Retina (tissue), 1 donor: Measurements from ENCODE around the gene TTC31.
"Not testable (repeated sequence)": the region's sequence is repeated elsewhere in the genome, so short reads cannot be mapped to it uniquely, and the experiment has no call there.

ENCODE experiments used
- DNase-seq: peaks from one replicate; pipeline ENCODE4 v3.0.0-alpha.2; 2016

The TTC31 gene

DNA sequence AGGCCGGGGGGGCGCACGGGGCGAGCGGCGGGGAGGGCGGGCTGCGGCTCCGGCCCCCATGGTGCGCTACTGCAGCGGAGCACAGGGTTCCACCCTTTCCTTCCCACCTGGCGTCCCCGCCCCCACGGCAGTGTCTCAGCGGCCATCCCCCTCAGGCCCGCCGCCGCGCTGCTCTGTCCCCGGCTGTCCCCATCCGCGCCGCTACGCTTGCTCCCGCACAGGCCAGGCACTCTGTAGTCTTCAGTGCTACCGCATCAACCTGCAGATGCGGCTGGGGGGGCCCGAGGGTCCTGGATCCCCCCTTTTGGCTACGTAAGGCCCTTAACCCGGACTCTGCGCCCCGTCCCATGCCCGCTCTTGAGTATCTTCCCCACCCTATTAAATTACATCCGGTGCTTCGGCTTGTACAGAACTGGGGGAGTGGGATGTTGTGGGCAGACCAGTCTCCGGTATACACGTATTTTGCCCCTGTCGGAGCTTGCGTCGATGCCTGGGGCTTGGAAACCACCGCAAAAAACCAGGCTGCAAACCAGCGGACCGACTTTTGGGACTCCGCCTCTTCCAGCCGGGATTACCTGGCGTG, 25.2 kb upstream of the TTC31 start:
- no peak for DNase-seq

DNA sequence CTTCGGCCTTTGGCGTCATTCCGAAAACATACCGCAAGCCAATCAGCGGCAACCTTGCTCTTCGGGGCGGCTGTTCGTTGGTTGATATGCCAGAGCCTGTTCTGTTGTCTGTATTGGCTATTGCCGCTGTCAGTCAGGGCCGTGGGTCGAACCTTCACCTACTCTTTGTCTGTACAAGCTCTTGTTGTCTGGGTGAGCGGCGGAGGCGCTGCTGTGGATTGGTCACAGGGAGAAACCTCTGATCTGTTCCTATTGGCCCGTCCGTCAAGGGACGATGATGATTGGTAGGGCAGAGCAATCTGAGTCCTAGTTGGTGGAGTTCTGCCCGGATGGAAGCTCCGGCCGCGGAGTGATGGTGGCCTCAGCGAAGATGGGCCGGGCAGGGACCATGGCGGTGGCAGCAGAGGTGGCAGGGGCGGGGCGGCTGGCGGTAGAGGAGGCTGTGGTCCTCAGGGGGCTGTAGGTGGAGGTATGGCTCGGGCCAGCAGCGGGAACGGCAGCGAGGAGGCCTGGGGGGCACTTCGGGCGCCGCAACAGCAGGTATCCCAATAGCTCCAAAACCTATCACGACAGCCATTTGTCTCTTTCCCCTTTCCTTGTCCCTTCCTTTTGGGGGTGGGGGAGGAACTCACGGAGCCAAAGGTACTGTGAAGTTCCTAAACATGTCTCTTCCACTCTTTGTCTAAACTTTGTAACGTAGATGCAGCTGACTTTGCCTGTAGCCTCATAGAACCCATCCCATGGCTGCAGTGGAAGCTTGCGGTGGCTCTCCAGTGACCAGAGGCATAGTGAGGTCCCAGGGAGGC, 24.5 kb upstream of the TTC31 start, which contains the start of gene WBP1:
TSS of gene WBP1 (plus strand) at position 307 of the 806 bp plus-strand sequence. CDS start at position 472, 165 bp downstream.
- DNase-seq, result peak; percentile 98

DNA sequence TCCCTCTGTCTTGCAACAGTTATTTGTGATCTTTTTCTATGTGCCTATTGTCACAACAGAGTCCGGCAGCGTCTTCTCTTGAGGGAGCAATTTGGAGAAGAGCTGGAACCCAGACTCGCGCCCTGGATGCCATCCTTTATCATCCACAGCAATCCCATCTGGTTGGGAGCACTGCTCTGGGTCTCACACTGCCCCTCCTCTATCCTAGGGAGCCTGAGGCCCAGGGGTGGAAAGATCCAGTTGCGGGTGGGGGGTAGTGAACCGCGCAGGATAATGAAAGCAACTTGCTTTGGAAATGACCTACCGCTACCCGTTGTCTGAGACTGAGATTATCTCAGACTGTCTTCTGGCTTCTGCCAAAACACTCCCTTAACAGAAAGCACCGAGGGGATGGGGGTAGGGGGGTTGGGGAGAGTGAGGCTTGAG, 23.9 kb upstream of the TTC31 start:
- DNase-seq, result no peak

DNA sequence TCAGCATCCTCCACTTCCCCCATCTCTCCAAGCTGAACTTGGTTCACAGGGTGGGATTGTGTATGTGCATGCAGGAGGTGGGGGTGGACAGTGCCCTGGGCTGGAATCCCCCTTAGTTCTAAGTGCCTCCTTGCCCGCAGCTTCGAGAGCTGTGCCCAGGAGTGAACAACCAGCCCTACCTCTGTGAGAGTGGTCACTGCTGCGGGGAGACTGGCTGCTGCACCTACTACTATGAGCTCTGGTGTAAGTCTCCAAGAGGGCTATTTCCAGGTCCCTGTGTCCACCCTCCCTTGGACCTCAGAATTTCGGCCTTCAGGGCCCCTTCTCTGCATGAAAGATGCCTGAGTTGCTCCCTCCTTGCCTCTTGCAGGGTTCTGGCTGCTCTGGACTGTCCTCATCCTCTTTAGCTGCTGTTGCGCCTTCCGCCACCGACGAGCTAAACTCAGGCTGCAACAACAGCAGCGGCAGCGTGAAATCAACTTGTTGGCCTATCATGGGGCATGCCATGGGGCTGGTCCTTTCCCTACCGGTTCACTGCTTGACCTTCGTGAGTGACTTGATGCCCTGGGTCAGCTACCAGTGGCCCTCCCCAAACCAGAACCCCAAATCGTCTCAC, 23.3 kb upstream of the TTC31 start:
- not testable (repeated sequence) for DNase-seq

DNA sequence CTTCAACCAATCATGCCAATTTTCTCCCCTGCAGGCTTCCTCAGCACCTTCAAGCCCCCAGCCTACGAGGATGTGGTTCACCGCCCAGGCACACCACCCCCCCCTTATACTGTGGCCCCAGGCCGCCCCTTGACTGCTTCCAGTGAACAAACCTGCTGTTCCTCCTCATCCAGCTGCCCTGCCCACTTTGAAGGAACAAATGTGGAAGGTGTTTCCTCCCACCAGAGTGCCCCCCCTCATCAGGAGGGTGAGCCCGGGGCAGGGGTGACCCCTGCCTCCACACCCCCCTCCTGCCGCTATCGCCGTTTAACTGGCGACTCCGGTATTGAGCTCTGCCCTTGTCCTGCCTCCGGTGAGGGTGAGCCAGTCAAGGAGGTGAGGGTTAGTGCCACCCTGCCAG, 22.7 kb upstream of the TTC31 start:
- not testable (repeated sequence) for DNase-seq

DNA sequence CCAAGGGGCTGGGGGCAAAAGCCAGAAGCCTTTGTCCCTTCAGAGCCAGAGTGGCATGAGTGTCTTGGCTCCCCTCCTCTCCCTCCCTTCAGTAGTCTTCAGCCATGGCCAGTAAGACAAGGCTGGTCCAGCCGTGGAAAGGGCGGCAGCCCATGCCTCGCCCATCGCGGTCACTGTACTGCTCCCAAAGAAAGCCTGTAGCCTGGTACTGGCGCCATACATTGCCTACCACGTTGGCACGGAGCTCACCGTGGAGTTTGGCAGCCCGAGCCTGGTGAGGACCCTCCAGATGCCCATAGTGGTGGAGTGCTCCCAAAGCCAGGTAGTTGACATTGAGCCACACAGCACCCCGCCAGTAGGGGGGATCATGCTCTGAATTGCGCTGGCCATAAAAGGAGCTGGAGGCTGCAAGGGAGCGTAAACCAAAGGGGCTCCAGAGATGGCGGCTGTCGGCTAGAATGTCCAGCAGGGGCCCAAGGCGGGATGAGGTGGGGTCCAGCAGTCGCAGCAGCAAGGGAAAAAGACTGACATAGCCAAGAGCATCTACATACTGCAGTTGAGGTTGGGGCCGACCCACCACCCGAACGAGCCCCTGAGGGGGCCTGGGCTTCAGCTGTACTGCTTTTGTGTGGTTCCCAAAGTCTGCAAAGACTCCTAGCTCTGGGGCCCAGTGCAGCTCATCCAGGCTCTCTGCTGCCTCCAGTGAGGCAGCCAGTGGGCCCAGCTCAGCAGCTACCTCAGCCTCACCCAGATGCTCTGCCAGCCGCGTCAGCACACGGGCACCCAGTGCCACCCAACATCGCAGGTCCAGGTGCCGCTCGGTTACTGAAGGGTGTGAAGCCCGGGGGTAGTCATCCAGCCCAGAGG, 21.5 kb upstream of the TTC31 start:
- DNase-seq, result no peak

DNA sequence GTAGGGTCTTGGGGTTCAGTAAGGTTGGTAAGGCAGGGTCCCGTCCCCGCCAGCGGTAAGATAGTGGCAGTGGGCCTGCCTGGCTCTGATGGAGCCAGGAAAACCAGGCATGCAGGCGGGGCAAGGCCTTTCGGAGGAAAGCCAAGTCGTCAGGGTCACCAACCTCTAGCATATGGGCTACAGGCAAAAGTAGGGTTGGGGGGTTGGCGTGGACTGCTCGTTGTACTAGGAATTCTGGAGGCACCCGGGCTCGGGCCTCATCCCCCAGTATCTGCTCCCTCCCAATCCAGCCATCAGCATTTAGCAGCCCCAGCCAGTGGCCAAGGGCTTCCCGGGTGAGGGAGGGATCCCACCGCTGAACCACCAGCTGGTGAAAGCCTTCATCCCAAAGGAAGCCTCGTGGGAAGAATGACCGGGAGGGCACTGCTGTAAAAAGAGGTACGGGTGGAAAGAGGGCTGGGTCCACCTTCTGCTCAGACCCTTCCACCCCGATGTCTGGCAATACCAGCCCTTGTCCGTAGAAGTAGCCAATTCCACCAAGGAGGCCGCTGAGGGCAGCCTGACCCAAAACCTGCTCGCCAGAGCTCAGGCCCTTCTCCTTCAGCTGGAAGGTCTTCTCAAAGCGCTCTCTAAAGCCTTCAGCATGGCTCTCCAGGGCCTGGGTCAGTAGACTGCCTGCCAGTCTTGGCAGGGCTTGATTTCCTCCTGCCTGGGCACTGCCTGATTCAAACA, 20.7 kb upstream of the TTC31 start:
- no peak for DNase-seq

DNA sequence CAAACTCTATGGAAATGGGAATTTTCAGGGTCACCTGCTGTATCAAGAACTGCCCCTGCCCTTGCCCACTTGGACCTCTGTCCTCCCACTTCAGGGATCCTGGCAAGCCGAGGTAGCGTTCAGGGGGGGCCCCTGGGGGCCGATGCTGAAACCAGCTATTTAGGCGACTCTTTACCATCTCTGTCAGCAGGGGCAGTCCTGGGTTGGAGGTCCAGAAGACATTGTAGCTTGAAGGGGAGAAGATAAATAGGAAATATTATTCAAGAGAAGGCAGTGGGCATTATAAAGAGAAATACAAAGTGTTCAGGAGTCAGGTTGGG, 20.1 kb upstream of the TTC31 start:
- DNase-seq, result no peak

DNA sequence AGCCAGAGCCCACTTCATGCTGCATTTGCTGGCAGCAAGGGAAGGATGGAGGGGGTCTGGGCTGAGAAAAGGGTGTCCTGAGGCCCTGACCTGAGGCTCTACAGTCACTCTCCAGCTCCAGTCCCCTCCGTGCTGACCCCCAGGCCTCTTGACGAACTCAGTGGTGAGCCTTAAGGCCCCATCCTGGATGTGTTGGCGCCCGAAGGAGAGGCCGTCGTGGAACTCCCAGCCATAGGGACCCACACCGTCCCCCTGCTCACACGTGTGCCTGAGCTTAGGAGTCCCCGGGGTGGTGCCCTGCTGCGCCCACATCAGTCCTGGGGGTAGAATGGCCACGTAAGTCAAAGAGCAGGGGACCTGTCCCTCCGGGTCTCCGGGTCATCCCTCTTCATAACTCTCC, 18.5 kb upstream of the TTC31 start:
- peak; percentile 40 for DNase-seq

DNA sequence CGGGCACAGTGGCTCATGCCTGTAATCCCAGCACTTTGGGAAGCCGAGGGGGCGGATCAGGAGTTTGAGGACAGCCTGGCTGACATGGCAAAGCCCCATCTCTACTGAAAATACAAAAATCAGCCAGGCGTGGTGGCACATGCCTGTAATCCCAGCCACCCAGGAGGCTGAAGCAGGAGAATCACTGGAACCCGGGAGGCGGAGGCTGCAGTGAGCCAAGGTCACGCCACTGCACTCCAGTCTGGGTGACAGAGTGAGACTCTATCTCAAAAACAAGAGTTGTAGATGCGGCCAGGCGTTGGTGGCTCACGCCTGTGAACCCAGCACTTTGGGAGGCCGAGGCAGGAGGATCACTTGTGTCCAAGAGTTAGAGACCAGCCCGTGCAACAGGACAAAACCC, 12.1 kb upstream of the TTC31 start:
- not testable (repeated sequence) for DNase-seq

DNA sequence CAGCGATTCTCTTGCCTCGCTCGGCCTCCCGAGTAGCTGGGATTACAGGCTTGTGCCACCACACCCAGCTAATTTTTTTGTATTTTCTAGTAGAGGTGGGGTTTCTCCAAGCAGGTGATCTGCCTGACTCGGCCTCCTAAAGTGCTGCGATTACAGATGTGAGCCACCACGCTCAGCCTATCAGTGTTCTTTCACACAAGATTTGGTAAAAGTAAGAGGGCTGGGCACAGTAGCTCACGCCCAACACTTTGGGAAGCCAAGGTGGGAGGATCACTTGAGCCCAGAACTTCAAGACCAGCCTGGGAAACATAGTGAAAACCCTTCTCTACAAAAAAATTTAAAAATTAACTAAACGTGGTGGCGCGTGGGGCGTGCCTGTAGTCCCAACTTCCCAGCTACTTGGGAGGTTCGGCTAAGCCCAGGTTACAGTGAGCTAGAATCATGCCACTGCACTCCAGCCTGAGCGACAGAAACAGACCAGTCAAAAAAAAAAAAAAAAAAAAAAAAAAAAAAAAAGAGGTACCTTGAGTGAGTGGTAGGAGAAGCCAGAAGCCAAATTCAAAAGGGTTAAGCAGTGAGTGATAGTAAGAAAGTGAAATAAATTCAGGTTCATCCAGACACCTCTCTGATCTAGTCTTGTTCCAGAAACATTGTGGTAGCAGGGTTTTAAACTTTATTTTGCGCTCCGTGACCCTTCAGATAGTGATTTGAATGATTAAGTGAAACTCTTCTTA, 11.4 kb upstream of the TTC31 start:
- DNase-seq, result peak; percentile 29

DNA sequence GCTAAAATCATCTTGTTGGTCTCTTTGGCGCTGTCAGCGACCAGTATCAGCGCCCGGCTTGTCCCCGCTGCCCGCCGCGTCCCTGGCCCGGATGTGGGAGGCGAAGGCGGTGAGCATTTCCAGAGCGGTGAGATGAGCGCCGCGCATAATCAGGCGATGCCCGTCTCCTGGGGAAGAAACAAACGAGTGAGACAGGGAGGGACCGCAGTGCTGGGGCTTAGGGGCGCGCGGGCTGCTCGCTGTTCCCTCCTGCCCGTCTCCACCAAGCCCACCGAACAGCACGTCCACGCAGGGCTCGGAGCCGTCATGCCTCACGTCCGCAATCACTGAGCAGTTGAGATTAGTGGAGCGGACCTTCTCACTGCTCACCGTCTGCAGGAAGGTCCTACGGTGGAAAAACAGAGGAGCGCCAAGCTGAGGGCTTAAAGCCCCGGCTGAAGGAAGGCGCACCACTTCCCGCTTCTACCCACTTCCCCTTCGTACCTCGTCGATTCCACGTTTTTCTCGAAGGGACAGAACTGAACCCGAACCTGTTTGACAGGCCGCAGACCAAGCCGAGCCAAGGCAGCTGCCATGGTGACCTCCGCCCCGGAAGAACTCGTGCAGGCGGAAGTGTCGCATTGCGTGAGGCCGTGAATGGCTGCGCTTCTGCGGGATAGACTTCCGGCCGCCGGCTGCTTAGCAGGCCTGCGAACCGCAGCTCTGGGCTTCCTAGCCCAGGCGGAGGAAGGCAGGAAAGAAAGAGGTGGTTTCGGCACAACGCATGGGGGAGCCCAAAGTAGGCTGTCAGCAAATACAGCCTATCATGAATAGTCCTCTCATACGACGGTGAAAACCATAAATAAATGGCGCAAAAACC, 10.6 kb upstream of the TTC31 start, which contains the start of gene MRPL53:
TSS of gene MRPL53 (minus strand) at position 595 of the 859 bp plus-strand sequence. CDS start at position 575, 20 bp downstream.
- DNase-seq, result peak; percentile 96

DNA sequence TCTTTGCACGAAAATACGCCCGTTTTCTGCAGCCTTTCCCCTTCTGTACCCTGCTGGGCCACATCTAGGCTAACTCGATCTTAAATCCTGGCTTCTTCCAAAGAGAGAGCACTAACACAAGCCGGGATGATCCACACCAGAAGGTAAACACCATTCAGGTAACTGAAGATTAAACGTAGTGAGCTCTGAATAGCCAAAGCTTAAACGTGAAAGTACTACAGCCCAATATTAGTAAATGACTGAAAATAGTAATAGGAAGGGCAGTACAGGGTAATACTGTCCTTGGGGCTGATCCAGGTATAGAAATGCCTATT, 10.0 kb upstream of the TTC31 start:
- DNase-seq, result no peak

DNA sequence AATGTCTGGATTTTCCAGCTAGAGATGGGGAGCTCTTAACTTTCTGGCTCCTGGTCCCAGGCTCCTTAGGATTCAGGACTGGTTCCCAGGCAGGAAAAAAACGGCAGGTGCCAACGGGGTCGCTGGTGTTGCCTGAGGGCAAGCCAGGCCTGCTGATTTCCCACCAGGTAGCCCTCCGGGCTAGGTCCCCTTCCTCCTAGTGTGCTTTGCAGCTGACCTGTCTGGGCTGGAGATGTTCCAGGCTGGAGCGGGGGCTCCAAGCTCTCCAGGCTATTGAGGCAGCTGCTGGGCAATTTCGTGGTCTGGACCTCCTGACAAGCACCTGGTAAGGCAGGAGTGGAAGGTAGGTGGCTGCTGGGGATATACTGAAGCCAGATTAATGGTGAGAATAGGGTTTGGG, 8.4 kb upstream of the TTC31 start:
- no peak for DNase-seq

DNA sequence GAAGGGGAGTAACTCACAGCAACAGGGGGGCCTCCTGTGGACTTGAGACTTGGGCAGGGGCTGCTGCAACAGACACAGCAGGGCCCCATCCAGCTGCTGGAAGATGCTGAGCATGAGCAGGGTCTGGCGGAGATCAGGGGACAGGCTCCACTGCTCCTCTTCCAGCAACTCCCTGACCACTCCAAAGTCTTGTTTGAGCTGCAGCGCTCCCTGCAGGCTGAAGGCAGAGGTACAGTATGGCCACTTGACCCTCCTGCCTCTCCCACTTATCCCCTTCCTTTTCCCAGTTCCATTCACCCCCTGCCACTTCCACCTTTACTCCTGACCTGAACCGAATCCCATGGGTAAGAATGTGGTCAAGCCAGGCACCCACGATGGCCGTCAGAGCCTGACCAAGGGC, 8.0 kb upstream of the TTC31 start:
- no peak for DNase-seq

DNA sequence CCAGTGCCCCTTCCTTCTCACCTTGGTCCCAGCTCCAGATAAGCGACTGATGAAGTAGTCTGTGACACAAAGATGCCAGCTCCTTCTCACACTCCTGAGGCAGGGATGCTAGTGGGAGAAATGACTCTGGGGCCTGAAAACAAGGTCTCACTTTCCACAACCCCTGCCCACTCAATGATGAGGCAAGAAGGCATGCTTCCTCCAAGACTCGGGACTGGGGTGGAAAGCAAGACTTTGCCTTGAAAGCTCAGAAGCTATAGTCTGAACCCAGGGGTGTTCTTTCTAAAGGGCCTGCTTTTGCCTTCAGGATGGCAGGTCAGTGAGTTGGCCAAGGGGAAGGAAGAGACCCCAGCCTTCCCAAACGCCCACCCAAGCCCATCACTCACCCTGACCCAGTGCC, 1.4 kb upstream of the TTC31 start:
- DNase-seq, result no peak

DNA sequence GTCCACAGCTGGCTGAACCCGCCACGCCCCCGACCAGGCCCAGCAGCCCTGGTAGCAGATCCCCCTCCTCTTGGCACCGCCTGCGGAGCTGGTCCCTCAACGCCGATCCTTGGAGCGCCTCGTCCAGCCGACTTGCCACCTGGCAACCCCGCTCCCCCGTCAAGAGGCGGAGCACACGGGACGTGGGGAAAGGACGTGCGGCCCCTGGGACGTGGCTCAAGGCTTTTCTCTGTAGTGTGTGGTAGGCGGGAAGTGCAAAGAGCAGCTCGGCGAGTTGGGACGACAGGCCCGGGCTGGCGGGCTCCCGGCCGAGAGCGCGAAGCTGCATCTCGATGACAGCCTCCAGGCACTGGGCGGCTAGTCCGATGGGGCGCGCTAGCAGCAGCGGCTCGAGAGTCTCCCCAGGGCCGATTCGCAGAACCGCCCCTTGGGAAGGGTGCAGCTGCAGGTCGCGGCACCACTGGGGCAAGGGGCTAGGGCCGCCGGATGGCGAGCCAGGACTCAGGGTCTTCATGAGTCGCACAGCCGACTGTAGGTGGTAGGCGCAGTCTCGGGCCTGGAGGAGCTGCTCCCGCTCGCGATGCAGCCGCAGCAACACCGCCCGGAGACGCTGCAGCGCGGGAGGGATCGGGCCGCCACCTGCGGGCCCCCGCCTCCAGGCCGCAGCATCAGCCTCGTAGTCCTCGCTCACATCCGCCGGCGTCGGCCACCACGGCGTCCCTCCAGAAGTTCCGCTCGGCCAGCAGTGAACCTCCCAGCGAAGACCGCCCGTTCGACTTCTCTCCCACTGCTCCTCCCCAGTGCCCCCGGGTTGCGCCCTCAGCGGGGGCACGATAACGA, 700 bp upstream of the TTC31 start:
- peak; percentile 27 for DNase-seq

DNA sequence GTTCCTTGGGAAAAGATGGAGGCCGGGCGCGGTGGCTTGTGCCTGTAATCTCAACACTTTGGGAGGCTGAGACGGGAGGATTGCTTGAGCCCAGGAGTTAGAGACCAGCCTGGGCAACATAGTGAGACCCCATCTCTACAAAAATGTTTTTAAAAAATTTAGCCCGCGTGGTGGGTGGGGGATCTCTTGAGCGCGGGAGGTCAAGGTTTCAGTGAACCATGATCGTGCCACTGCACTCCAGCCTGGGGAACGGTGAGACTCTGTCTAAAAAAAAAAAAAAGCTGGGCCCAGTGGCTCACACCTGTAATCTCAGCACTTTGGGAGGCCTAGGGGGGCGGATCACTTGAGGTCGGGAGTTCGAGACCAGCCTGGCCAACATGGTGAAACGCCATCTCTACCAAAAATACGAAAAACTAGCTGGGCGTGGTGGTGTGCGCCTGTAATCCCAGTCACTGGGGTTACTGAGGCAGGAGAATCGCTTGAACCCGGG, 839 bp downstream of the TTC31 start:
- not testable (repeated sequence) for DNase-seq

DNA sequence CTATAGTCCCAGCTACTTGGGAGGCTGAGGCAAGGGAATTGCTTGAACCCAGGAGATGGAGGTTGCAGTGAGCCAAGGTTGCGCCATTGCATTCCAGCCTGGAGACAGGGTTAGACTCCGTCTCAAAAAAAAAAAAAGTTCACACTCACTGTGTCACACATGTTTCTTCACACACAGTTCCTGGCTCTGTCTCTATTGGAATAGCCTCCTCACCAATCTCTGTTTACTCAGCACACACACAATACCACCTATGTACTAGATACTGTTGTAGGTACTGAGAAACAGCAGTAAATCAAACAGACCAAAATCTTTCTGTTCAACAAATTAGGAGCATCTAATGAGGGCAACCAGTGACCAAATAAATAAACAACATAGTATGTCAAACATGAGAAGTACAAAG, 3.3 kb downstream of the TTC31 start:
- no peak for DNase-seq
